K562 (cell line): Measurements from ENCODE around the gene CCDC68. TPM values are rescaled to one million over a fixed set of nuclear protein-coding genes. Genes with fewer than 3 reads are reported as not detected.

Experiments
- ATAC-seq: fragments of 200-7000 bp; cut with Tn5 transposase; 3 replicates; pipeline ENCODE4 v1.9.1; 2020; ENCODE audit warnings: moderate library complexity
- BruUV-seq: library from RNA; stranded (reverse); fragments of 400-500 nt; replicated peaks from 2 replicates; lab custom pipeline; 2021; lab: Mats Ljungman, UMichigan
- CTCF ChIA-PET: fragments of 300-600 bp; formaldehyde crosslinking; extraction: SDS; loops from one replicate; lab custom pipeline; 2021; ENCODE audit warnings: low intra/inter-chr PET ratio; lab: Yijun Ruan, JAX
- POLR2A ChIA-PET: fragments of 300-600, 350-650 bp; sonication (Branson Sonifier 250); formaldehyde crosslinking; extraction: SDS; loops from one replicate; lab custom pipeline; 2021; ENCODE audit warnings: antibody characterized with exemption, inconsistent platforms; lab: Yijun Ruan, JAX
- DNase-seq, 4 experiments: peaks; one replicate each; pipeline versions ENCODE4 v3.0.0 to v3.0.0-alpha.2; 2011 to 2018; ENCODE audit warnings: low spot score in 3 of 4, mixed read lengths in 3 of 4; ENCODE audit errors: extremely low read depth in 1 of 4
- FAIRE-seq: peaks from 2 replicates; lab custom pipeline; 2011; peaks lifted over from hg19 to GRCh38; lab: Jason Lieb, UNC
- H2AFZ ChIP-seq: 2 replicates; pipeline ENCODE4 v1.6.0; 2011; ENCODE audit warnings: low read depth, low read length, control low read depth, inconsistent platforms
- H3K27ac ChIP-seq: fragments of 200-600 bp; 3 replicates; pipeline ENCODE4 v1.8.0; 2011; ENCODE audit warnings: low read depth, mild to moderate bottlenecking, control low read depth, inconsistent platforms, low read length, moderate library complexity, mixed read lengths; ENCODE audit errors: extremely low read depth
- H3K27me3 ChIP-seq, 2 experiments: fragments of 300-600 bp in 1 of 2; 2 replicates in 1 of 2; 3 replicates in 1 of 2; pipeline versions ENCODE4 v1.6.0 to v1.8.0; 2011; ENCODE audit warnings: inconsistent platforms in 2 of 2, low read length in 2 of 2, mild to moderate bottlenecking in 1 of 2, mixed read lengths in 1 of 2, moderate library complexity in 1 of 2; ENCODE audit not compliant: control insufficient read depth in 2 of 2, insufficient read depth in 2 of 2
- H3K36me3 ChIP-seq: fragments of 300-600 bp; 3 replicates; pipeline ENCODE4 v1.8.0; 2011; ENCODE audit warnings: mild to moderate bottlenecking, low read length, inconsistent platforms; ENCODE audit not compliant: control insufficient read depth, insufficient read depth
- H3K4me1 ChIP-seq, 2 experiments: fragments of 200-600 bp in 1 of 2; replicated peaks in 1 of 2; 2 replicates in 1 of 2; 3 replicates in 1 of 2; pipeline versions ENCODE4 v1.5.1 to v1.8.0; 2011; ENCODE audit warnings: inconsistent platforms in 2 of 2, low read length in 2 of 2, mild to moderate bottlenecking in 1 of 2, mixed read lengths in 1 of 2, moderate library complexity in 1 of 2; ENCODE audit not compliant: control insufficient read depth in 2 of 2, insufficient read depth in 2 of 2
- H3K4me2 ChIP-seq: 2 replicates; pipeline ENCODE4 v1.6.1; 2011; ENCODE audit warnings: low read length, control low read depth, inconsistent platforms, mixed read lengths; ENCODE audit not compliant: insufficient read depth
- H3K4me3 ChIP-seq: fragments of 200-600 bp; sonication (generic), shearing (Covaris generic); 2 replicates; pipeline ENCODE4 v1.5.1; 2016; ENCODE audit warnings: control low read depth, inconsistent platforms
- H3K79me2 ChIP-seq: fragments of 200-600 bp; 3 replicates; pipeline ENCODE4 v1.8.0; 2011; ENCODE audit warnings: low read length, inconsistent platforms; ENCODE audit not compliant: control insufficient read depth, insufficient read depth
- H3K9ac ChIP-seq, 2 experiments: 2 replicates each; pipeline versions ENCODE4 v1.6.0 to v1.6.1; 2011; ENCODE audit warnings: low read depth in 2 of 2, low read length in 2 of 2, control low read depth in 1 of 2, inconsistent platforms in 1 of 2, mild to moderate bottlenecking in 1 of 2, mixed read lengths in 1 of 2; ENCODE audit not compliant: insufficient read depth in 1 of 2
- H3K9me1 ChIP-seq: one replicate; pipeline ENCODE4 v1.6.0; 2011; ENCODE audit warnings: inconsistent platforms, mild to moderate bottlenecking, low read length, moderate library complexity; ENCODE audit not compliant: control insufficient read depth, insufficient read depth
- H3K9me3 ChIP-seq: replicated peaks from 2 replicates; pipeline ENCODE4 v1.5.1; 2011; ENCODE audit warnings: low read depth, low read length, inconsistent platforms; ENCODE audit not compliant: control insufficient read depth, insufficient read depth
- H4K20me1 ChIP-seq: replicated peaks from 2 replicates; pipeline ENCODE4 v1.6.1; 2011; ENCODE audit warnings: low read length, inconsistent platforms, mixed read lengths; ENCODE audit not compliant: control insufficient read depth, insufficient read depth
- BACH1 ChIP-seq: fragments of 200-800 bp; sonication (Bioruptor generic); IDR thresholded peaks from 2 replicates; pipeline ENCODE4 v1.6.1; 2016; ENCODE audit warnings: missing genetic modification characterization, missing compliant biosample characterization
- CREB1 ChIP-seq, 2 experiments: sonication (generic) in 1 of 2; formaldehyde crosslinking in 1 of 2; IDR thresholded peaks; 2 replicates each; pipeline versions ENCODE4 v1.6.1 to v1.8.0; 2012 to 2022; ENCODE audit warnings: inconsistent platforms in 1 of 2, mild to moderate bottlenecking in 1 of 2, missing genetic modification reagents in 1 of 2, moderate library complexity in 1 of 2
- DACH1 ChIP-seq: fragments of 450-650 bp; IDR thresholded peaks from 2 replicates; pipeline ENCODE4 v1.6.1; 2018; ENCODE audit not compliant: partially characterized antibody
- NFIC ChIP-seq: fragments of 450-650 bp; IDR thresholded peaks from 2 replicates; pipeline ENCODE4 v1.6.1; 2017; ENCODE audit warnings: mild to moderate bottlenecking, inconsistent platforms
- RBM25 ChIP-seq: fragments of 200-400 bp; formaldehyde crosslinking; IDR thresholded peaks from 2 replicates; pipeline ENCODE4 v1.6.1; 2018; ENCODE audit warnings: low read length, low read depth, moderate library complexity; ENCODE audit not compliant: severe bottlenecking
- SP2 ChIP-seq: IDR thresholded peaks from 2 replicates; pipeline ENCODE4 v1.6.1; 2011; ENCODE audit warnings: mild to moderate bottlenecking, low read depth, low read length, moderate library complexity; ENCODE audit not compliant: poor library complexity, severe bottlenecking; ENCODE audit errors: extremely low read depth
- ZNF12 ChIP-seq: sonication (generic); formaldehyde crosslinking; IDR thresholded peaks from 2 replicates; pipeline ENCODE4 v1.4.0; 2020; ENCODE audit warnings: mild to moderate bottlenecking, missing genetic modification reagents
- WGBS: fragments of 100-300 bp; shearing (Covaris generic); methylation state at CpG from one replicate; pipeline ENCODE4 v1.1.6; 2016; ENCODE audit warnings: low coverage, mixed read lengths; ENCODE audit not compliant: insufficient coverage; ENCODE audit errors: missing lambda C conversion rate; 5-methylcytosine and 5-hydroxymethylcytosine counted together
- in situ Hi-C: fragments of 300-500 bp; cut with MboI; formaldehyde crosslinking; loops from 4 replicates; pipeline ENCODE4 v1.15.0; 2018; ENCODE audit warnings: inconsistent platforms, mixed read lengths
- intact Hi-C: fragments of 100-400 bp; cut with micrococcal nuclease; formaldehyde crosslinking; loops from 2 replicates; pipeline ENCODE4 v1.14.2; 2022
- polyA plus RNA-seq, 8 experiments: library from polyadenylated mRNA; depleted of rRNA in 4 of 8; stranded (reverse) in 5 of 8; unstranded in 3 of 8; fragments of >200 nt; fragmentation: Nextera tagmentation in 2 of 8; fragmentation: Illumina TruSeq in 1 of 8; extraction: Ambion mirVana in 2 of 8; extraction: Trizol in 1 of 8; gene quantifications; 2 replicates each; pipeline versions ENCODE4 v1.2.1 to v1.2.3, GENCODE V29; 2011 to 2014; ENCODE audit warnings: inconsistent platforms in 1 of 8, missing spikeins in 1 of 8
- total RNA-seq, 7 experiments: library from RNA; depleted of rRNA in 6 of 7; stranded (reverse); fragments of >200 nt in 6 of 7; fragmentation: Illumina TruSeq in 2 of 7; extraction: Trizol in 2 of 7; gene quantifications; 2 replicates each; pipeline versions ENCODE4 v1.2.1 to v1.2.3, GENCODE V29; 2011 to 2021; ENCODE audit warnings: low replicate concordance in 1 of 7
- TF ChIP-seq, protein P1 (sequence below): fragments of 250-450 bp; sonication (Bioruptor Pico); IDR thresholded peaks from 2 replicates; pipeline ENCODE4 v1.5.0; 2020; ENCODE audit warnings: mild to moderate bottlenecking, borderline replicate concordance
- TF ChIP-seq, protein P2 (sequence below), 2 experiments: fragments of 450-650 bp in 1 of 2; sonication (generic) in 1 of 2; formaldehyde crosslinking; conservative IDR thresholded peaks; 2 replicates each; pipeline versions ENCODE4 v1.4.0 to v1.8.1; 2020 to 2022; ENCODE audit warnings: mild to moderate bottlenecking in 1 of 2, missing genetic modification reagents in 1 of 2
- TF ChIP-seq, protein P3 (sequence below): fragments of 450-650 bp; IDR thresholded peaks from 2 replicates; pipeline ENCODE4 v1.6.1; 2016; ENCODE audit warnings: missing biosample characterization, missing genetic modification characterization

The CCDC68 gene
- total and polyA plus RNA-seq, 9 of the 15 experiments (the other 6 are each of a cell fraction or from before 2014, with no cell fraction given), result 0.28 to 4.5 (median 1.4) TPM

- TF ChIP-seq, protein P1, sequence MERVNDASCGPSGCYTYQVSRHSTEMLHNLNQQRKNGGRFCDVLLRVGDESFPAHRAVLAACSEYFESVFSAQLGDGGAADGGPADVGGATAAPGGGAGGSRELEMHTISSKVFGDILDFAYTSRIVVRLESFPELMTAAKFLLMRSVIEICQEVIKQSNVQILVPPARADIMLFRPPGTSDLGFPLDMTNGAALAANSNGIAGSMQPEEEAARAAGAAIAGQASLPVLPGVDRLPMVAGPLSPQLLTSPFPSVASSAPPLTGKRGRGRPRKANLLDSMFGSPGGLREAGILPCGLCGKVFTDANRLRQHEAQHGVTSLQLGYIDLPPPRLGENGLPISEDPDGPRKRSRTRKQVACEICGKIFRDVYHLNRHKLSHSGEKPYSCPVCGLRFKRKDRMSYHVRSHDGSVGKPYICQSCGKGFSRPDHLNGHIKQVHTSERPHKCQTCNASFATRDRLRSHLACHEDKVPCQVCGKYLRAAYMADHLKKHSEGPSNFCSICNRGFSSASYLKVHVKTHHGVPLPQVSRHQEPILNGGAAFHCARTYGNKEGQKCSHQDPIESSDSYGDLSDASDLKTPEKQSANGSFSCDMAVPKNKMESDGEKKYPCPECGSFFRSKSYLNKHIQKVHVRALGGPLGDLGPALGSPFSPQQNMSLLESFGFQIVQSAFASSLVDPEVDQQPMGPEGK, result no peak
- TF ChIP-seq DACH1, result no peak
- TF ChIP-seq, protein P2, sequence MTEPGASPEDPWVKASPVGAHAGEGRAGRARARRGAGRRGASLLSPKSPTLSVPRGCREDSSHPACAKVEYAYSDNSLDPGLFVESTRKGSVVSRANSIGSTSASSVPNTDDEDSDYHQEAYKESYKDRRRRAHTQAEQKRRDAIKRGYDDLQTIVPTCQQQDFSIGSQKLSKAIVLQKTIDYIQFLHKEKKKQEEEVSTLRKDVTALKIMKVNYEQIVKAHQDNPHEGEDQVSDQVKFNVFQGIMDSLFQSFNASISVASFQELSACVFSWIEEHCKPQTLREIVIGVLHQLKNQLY (CRISPR knock-in tag; conservative IDR thresholded peaks at IDR 0.05), result no peak
Measured at GRCh38 chr18:54948350-54948837, 10.9 kb downstream of the CCDC68 start (continued).

- WGBS, result 64% methylated on average over 1 of the region's 1 CpG
- Histone ChIP-seq H3K27ac (peak overlapping the region; percentile 91), H3K36me3 (no peaks in the 10 kb centered on the region), H3K9me3 (no peaks in the 10 kb centered on the region), H3K9me1 (no peaks in the 10 kb centered on the region), H3K4me3 (no peak overlapping the region), H3K79me2 (no peaks in the 10 kb centered on the region), H3K27me3 (no peaks in the 10 kb centered on the region), H4K20me1 (no peaks in the 10 kb centered on the region), H3K4me1 (peaks cover 0 to 11% of the 10 kb centered on the region in 2 experiments; a peak in 2 of 5 replicates), H2AFZ (0 out of 2 replicates have a peak overlapping the region, but pooled peaks have one; percentile 87), H3K4me2 (no peak overlapping the region), H3K9ac (peak overlapping the region in 1 of 2 experiments; percentile 71; a peak in 1 of 4 replicates)
- ChIA-PET POLR2A (interaction anchor here (0.6 kb wide), 1 partner anchor 181 kb away, joined by 3 read pairs; no protein-coding TSS in a partner anchor), CTCF (no interaction called here)
- DNase-seq (no peak), ATAC-seq (no peak), FAIRE-seq (peak; percentile 42)
- intact Hi-C loops, result no loop called here
- in situ Hi-C loops, result no loop called here
- no peak for TF ChIP-seq CREB1 (IDR thresholded peaks at IDR 0.05)
- no peak for TF ChIP-seq CREB1 (CRISPR knock-in tag; IDR thresholded peaks at IDR 0.05)
- TF ChIP-seq NFIC, result peak; percentile 45; the same call in 1 of the 2 replicates
- TF ChIP-seq, protein P3, sequence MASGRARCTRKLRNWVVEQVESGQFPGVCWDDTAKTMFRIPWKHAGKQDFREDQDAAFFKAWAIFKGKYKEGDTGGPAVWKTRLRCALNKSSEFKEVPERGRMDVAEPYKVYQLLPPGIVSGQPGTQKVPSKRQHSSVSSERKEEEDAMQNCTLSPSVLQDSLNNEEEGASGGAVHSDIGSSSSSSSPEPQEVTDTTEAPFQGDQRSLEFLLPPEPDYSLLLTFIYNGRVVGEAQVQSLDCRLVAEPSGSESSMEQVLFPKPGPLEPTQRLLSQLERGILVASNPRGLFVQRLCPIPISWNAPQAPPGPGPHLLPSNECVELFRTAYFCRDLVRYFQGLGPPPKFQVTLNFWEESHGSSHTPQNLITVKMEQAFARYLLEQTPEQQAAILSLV, result no peak
- TF ChIP-seq ZNF12 (CRISPR knock-in tag), result no peak
- no peak for TF ChIP-seq BACH1 (tag)
- TF ChIP-seq RBM25, result peak; percentile 28
- TF ChIP-seq SP2, result no peak
- no TSS peak for BruUV-seq
Measured at GRCh38 chr18:54947091-54947490, 12.2 kb downstream of the CCDC68 start.
